Heart right ventricle (tissue), 16 donors: ENCODE results near the gene ATP2B2. TPM values are rescaled to one million over a fixed set of nuclear protein-coding genes. Genes with fewer than 3 reads are reported as not detected.

Experiments used
- ATAC-seq, 8 donors: fragments of 200-7000 bp; cut with Tn5 transposase; one replicate each; pipeline ENCODE4 v1.9.1; 2020; ENCODE audit warnings: mild to moderate bottlenecking in 8 of 8, moderate library complexity in 8 of 8, moderate number of reproducible peaks in 1 of 8
- DNase-seq, 2 donors: peaks; one replicate each; pipeline ENCODE4 v3.0.0-alpha.2; 2020
- H3K27ac ChIP-seq, 10 donors: fragments of 200-600 bp; sonication (generic) in 2 of 10; one replicate each; pipeline versions ENCODE4 v1.5.0 to v1.8.0; 2020 to 2022; ENCODE audit warnings: mild to moderate bottlenecking in 3 of 10
- H3K27me3 ChIP-seq, 7 donors: fragments of 200-600 bp; one replicate each; pipeline ENCODE4 v1.8.0; 2021 to 2022; ENCODE audit warnings: mild to moderate bottlenecking in 2 of 7
- H3K36me3 ChIP-seq, 9 donors: fragments of 200-600 bp; sonication (generic) in 1 of 9; one replicate each; pipeline versions ENCODE4 v1.5.0 to v1.8.0; 2020 to 2022; ENCODE audit warnings: mild to moderate bottlenecking in 2 of 9
- H3K4me1 ChIP-seq, 9 donors: fragments of 200-600 bp; sonication (generic) in 1 of 9; one replicate each; pipeline versions ENCODE4 v1.5.0 to v1.8.0; 2020 to 2022; ENCODE audit warnings: mild to moderate bottlenecking in 4 of 9
- H3K4me3 ChIP-seq, 10 donors: fragments of 200-600 bp; sonication (generic) in 2 of 10; one replicate each; pipeline versions ENCODE4 v1.5.0 to v1.8.0; 2020 to 2022; ENCODE audit warnings: mild to moderate bottlenecking in 7 of 10, moderate library complexity in 2 of 10
- H3K9me3 ChIP-seq, 11 donors: fragments of 200-600 bp in 10 of 11; sonication (generic) in 2 of 11; one replicate each; pipeline versions ENCODE4 v1.5.0 to v1.8.0; 2013 to 2022; ENCODE audit warnings: mild to moderate bottlenecking in 2 of 11, control low read depth in 1 of 11, moderate library complexity in 1 of 11
- CTCF ChIP-seq, 9 donors: fragments of 200-600 bp; sonication (generic) in 2 of 9; IDR thresholded peaks; one replicate each; pipeline versions ENCODE4 v1.5.0 to v1.8.0; 2021 to 2022; ENCODE audit warnings: antibody characterized with exemption in 9 of 9, mild to moderate bottlenecking in 5 of 9, moderate library complexity in 1 of 9
- WGBS, 2 donors: extraction: QIAGEN DNeasy Blood & Tissue Kit; methylation state at CpG; one replicate each; pipeline ENCODE4 v1.1.7; 2013; ENCODE audit warnings: inconsistent platforms in 1 of 2; 5-methylcytosine and 5-hydroxymethylcytosine counted together
- intact Hi-C, 10 donors: fragments of 100-400 bp; cut with DNase I; formaldehyde crosslinking; loops; one replicate each; pipeline versions ENCODE4 v1.11.1 to v1.14.2; 2022
- polyA plus RNA-seq, 2 donors: library from polyadenylated mRNA; stranded (reverse); fragments of 200-250 nt; gene quantifications; one replicate each; pipeline ENCODE4 v1.2.3, GENCODE V29; 2013
- total RNA-seq, 10 donors: library from RNA; stranded (reverse); fragmentation: NEBNext Ultra II Directional in 3 of 10; extraction: Animal tissue kit (Norgen Biotek cat#: 25700) in 3 of 10; gene quantifications; one replicate each; pipeline versions ENCODE4 v1.2.1 to v1.2.4, GENCODE V29; 2021 to 2023
- donor health status: Arrhythmogenic right ventricular cardiomyopathy.
- donor health status: ischemic (EF 13 %, LVEDD 7.1; RV severe dilation, severe dysfunction).
- donor health status: healthy with polysubstance abuse.
- donor health status: DM: no; HTN: yes; CAD: no.
- donor health status: DM: no; HTN: no; CAD: no.
- donor health status: ischemic (EF 25% LVEDD 6.9; RV normal size, moderate dysfunction).
- donor health status: ischemic (EF 25% LVEDD 5.7; RV mildly dilated, moderate dysfunction).
- donor health status: healthy.
- donor health status: DM: yes; HTN: yes; CAD: no.
- donor health status: Ischemic cardiomyopathy.
- donor health status: ischemic (EF 35%, LVEDD 5.7; RV mildly dilated, moderate dysfunction).
- donor health status: nonischemic (EF 11% LVEDD 7.7; RV severe dilation, severe dysfunction).
- donor health status: DM: yes; HTN: yes; CAD: no.
- donor health status: PGD.
- donor health status: ischemic (EF 29% LVEDD 5.4; RV normal size, mild dysfunction).
- donor health status: nonischemic (EF 23%, LVEDD 6.1; RV moderate dilation, normal function).

The ATP2B2 gene
- total and polyA plus RNA-seq, 12 donors: under 0.01 to 0.30 (median 0.11) TPM; not detected in 4

GRCh38 chr3:10292505-10293419 is 212.6 kb downstream of the ATP2B2 start, which contains the start of gene GHRL:
GHRL (minus strand) TSS chr3:10292947; CDS start chr3:10290180, 2,767 bp downstream.
- H3K9me3 ChIP-seq: no peaks in the 10 kb centered on the region
- peaks cover 0 to 24% (median 5%) of the 10 kb centered on the region in 9 donors for H3K4me1 ChIP-seq
- 47 to 48% methylated on average over 12 of the region's 12 CpGs for WGBS, 2 donors
- no peaks in the 10 kb centered on the region for H3K27me3 ChIP-seq
- peak within 1 kb of the TSS in 1 of 10 donors; percentile 14 for H3K4me3 ChIP-seq
- TF ChIP-seq CTCF (IDR thresholded peaks at IDR 0.05): no peak
- intact Hi-C loops: no loop called here
- peaks cover 0 to 63% (median 10%) of the 10 kb centered on the region in 9 donors for H3K36me3 ChIP-seq
- ATAC-seq: peak in 5 of 8 donors; percentile 22 to 50 (median 32)
- peak within 1 kb of the TSS in 3 of 10 donors; percentile 4 to 71 (median 31) for H3K27ac ChIP-seq
- no peak for DNase-seq

GRCh38 chr3:10291641-10292040 is 213.7 kb downstream of the ATP2B2 start:
- no peaks in the 10 kb centered on the region for H3K9me3 ChIP-seq
- no peak overlapping the region for H3K4me3 ChIP-seq
- H3K27me3 ChIP-seq: no peaks in the 10 kb centered on the region
- peaks cover 0 to 24% (median 5%) of the 10 kb centered on the region in 9 donors for H3K4me1 ChIP-seq
- no peak for ATAC-seq
- WGBS, 2 donors: 92 to 94% methylated on average over 6 of the region's 6 CpGs
- intact Hi-C loops: no loop called here
- no peak for DNase-seq
- no peak overlapping the region for H3K27ac ChIP-seq
- peaks cover 0 to 64% (median 9%) of the 10 kb centered on the region in 9 donors for H3K36me3 ChIP-seq
- TF ChIP-seq CTCF (IDR thresholded peaks at IDR 0.05): no peak

GRCh38 chr3:10290481-10291176 is 214.8 kb downstream of the ATP2B2 start:
- H3K27me3 ChIP-seq: no peaks in the 10 kb centered on the region
- intact Hi-C loops: no loop called here
- DNase-seq (no peak), ATAC-seq (no peak)
- H3K27ac ChIP-seq: no peak overlapping the region
- WGBS, 2 donors: 86 to 88% methylated on average over 18 of the region's 18 CpGs
- no peak overlapping the region for H3K4me3 ChIP-seq
- H3K4me1 ChIP-seq: peaks cover 0 to 24% (median 5%) of the 10 kb centered on the region in 9 donors
- no peak for TF ChIP-seq CTCF (IDR thresholded peaks at IDR 0.05)
- H3K36me3 ChIP-seq: peaks cover 0 to 64% (median 3%) of the 10 kb centered on the region in 9 donors
- no peaks in the 10 kb centered on the region for H3K9me3 ChIP-seq

- no peak overlapping the region for H3K27ac ChIP-seq
- H3K9me3 ChIP-seq: no peaks in the 10 kb centered on the region
- H3K4me1 ChIP-seq: peaks cover 0 to 27% (median 5%) of the 10 kb centered on the region in 9 donors
- H3K4me3 ChIP-seq: no peak overlapping the region
- no peak for TF ChIP-seq CTCF (IDR thresholded peaks at IDR 0.05)
- ATAC-seq: peak in 1 of 8 donors; percentile 18
- WGBS, 2 donors: 88 to 90% methylated on average over 9 of the region's 9 CpGs
- H3K36me3 ChIP-seq: peaks cover 0 to 65% (median 3%) of the 10 kb centered on the region in 9 donors
- intact Hi-C loops: no loop called here
- no peaks in the 10 kb centered on the region for H3K27me3 ChIP-seq
- no peak for DNase-seq
These were observed 215.5 kb downstream of the ATP2B2 start for GRCh38 chr3:10289787-10290355.
